Putamen (tissue), 1 donor: Measurements from ENCODE around the gene TMEM120B.

Source experiments
- DNase-seq: peaks from one replicate; pipeline ENCODE4 v3.0.0-alpha.2; 2016; ENCODE audit warnings: low spot score

Gene TMEM120B

DNA sequence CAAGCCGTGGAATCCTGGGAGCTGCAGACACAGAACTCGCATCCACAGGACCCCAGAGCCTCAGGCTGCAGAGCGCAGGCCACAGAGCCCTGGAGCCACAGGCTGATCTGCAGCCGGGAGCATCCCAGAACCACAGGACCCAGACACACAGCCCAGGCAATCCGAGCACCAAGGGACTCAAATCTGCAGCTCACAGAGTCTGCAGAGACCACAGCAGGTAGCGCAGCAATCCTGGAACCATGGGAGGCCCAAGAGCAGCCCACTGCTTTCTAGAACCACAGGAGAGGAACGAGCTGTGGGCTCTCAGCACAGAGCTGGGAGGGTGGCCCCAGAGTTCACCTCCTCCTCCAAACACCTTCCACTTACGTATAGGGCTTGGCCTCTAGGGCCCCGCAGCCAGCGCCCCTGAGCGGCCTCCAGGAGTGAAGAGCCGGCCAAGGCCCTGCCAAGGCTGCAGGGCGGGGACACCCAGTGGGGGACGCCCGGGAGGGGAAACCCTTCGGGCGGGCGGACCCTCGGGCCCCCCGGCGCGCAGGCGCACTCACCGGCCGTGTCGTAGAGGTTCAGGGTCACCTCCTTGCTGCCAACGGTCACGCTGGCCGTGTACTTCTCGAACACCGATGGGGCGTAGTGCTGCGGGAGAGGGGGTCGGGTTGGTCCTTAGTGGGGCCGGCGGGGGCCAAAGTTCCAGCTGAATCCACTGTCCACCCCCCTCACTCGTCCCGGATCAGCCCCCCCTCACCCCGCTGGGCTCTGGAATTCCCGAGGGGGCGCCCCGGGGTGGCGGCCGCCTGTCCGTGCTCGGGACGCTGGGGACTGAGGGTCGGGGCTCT, 80.3 kb downstream of the TMEM120B start:
- no peak for DNase-seq

GRCh38 chr12:121793440-121793837, 80.9 kb downstream of the TMEM120B start, which contains the start of gene RHOF:
TSS of gene RHOF (minus strand) at chr12:121793688. CDS start at chr12:121793633, 55 bp downstream.
- no peak for DNase-seq

DNA sequence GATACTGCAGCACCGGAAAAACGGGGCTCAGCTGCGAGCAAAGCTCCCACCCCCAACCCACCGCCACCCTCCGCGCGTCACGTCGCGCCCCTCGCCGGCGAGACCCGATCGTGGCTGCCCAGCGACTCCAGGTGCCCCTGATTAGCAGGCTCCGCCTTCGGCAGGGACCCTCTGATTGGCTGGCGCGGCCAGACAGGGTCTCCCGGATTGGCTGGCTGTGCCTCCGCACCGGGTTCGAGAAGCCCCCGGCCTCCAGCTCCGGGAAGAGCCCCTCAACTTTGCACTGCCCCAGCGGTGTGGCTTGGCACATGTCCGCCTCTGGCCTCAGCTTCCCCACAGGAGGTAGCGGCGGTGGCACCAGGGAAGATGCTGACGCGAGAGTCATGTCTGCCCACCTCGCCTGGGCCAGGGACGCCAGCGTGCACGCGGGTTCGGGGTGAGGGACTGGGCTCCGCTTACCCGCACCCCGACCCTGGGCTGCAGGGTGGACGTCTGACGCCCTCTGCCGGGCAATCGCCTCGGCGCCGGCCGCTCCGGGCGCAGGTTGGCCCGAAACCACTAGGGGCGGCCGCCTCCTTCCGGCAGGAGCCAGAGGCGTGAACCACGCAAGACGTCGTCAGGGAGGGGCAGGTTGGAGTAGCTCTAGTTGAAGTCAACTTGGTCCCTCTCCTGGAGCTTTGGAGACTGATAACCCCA, 81.4 kb downstream of the TMEM120B start:
- DNase-seq, result peak; percentile 80

DNA sequence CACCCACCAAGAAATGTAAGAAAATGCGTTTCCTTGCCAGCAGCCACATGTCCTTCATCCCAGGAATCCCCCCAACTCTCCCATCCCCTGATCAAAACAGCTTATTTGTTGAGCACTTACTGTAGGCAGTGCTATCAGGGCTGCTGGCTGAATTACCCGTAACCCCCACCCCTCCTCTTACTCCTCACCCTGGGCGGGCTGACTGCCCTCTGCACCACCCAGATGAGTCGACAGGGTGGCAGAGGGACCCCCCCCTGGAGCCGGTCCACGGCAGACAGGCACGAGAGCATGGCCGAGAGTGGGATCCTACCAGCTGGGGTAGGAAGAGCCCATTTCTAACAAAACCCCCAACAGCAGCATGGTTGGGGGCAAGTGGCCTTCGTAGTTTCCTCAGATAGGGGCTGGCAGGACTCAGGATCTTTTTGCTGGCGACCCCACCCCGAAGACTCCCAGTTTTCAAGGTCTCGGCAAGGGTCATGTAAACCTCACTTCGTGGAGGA, 82.0 kb downstream of the TMEM120B start:
- DNase-seq, result no peak

DNA sequence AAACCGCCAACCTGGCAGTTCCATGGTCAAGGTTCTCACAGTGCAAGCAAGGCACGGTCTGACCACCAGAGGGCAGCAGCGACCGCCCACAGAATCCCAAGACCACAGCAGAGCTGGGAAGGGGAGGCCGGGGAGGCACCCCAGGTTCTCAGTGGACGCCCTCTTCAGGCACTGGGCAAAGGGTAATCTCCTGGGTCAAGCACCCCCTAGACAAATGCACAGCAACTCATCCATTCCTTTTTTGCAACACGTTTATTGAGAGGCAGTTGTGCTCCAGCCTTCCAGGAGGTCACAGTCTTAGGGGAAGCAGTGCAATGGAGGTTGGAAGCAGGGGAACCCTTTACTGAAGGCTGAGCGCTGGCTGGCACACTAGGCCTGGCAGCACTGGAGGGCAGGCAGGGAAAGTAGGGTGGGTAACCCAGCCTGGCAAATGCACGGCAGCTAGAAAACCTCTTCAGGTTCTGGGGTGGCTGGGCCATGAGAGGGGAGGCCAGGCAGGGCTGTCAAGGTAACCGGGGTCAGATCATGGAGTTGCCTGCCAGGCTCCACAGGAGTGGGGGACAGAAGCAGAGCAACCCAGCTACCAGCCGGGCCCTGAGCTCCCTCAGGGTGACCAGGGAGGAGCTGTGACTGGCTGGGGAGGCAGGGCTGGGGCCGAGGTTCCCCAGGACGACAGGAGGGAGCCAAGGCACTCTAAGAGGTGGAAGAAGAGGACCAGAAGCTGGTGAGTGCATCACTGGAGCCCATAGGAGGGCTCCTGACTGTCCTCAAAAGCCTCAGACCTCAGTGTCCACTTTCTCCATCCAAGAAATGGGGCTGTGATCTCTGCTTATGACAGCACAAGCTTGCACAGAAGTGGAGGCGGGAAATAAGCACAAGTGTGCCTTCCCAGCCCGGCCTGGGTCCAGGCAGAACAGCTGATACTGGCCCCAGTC, 82.7 kb downstream of the TMEM120B start:
- DNase-seq, result peak; percentile 80

- peak; percentile 81 for DNase-seq
These were observed 84.6 kb downstream of the TMEM120B start for GRCh38 chr12:121796855-121797751.

DNA sequence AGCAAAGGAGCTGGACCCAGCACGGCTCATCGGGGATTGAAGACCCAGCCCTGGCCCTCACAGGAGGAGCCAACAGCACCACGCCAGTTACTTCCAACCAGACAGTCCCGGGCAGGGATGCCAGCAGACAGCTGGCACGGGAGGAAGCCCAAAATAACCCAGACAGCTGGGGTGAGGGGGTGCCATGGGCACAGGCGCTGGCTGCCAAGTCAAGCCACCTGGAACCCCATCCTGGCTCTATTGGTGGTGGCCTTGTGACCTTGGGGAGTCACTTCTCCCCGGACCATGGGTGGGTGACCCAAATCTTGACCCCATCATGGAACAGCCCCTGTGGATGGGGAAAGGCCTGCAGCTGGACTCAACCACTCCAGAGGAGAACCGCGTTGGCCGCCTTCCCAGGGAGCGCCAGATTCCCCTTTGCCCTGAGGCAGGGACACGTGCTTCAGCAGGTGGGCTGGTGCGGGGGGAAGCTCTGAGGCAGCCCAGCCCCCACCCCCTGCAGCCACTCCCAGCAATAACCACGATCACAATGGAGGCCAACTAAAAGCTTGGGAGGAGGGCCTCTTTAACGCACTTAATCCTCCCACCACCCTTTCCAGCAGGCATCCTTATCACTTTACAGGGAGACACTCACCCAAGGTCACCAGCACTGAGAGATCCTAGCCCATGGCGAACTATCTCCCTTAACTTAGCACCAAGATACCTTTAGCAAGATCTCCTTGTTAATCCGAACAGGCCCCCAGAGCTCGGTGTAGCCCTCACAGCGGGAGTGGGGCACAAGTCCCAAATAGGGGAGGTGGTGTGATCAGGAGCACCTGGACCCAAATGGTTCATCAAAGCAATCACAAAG, 85.6 kb downstream of the TMEM120B start:
- peak; percentile 51 for DNase-seq

DNA sequence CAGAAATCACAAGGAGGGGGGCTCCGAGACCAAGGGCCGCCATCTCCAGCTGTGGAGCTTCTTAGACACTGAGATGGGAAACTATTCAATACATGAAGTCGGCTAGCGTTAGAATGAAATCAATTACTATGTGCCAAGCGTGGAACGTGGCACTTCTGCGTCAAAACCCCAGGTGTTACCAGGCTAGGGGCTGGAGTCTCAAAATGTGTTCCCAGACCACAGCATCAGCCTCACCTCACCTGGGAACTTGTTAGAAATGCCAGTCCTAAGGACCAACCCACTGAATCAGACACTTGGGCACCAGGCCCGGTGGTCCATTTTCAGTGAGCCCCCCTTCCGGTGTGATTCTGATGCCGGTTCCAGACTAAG, 86.2 kb downstream of the TMEM120B start:
- DNase-seq, result no peak

DNA sequence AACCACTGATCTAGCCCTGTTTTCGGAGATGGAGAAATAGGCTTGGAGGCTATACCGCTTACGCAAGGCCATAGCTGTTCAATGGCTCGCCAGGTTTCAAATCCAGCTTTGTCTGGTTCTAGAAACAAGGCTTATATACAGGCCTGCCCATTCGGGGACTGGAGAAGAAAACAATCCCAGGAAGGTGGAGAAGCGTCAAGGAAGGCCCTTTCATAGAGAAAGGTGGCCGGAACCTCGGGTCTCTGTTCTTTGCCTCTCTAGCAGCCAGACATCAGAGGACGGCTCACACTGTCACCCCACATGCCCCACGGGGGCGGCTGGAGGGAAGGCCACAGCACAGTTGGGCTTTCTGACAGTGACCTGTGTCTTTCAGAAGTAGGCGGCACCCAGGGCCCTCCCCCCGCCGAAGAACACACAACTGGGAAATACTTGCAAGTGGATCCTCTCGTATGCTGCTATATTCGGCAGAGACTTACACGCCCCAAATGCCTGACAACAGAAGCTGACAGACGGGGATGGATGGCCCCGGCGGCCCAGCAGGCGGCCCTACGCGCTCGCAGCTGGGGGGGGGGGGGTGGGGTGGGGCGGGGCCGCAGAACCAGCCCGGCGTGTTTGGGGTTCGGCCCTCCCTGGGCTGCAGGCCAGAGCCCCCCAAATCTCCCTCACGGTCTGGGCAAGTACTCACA, 86.7 kb downstream of the TMEM120B start:
- peak; percentile 80 for DNase-seq

GRCh38 chr12:121799842-121800693, 87.5 kb downstream of the TMEM120B start:
- peak; percentile 81 for DNase-seq

GRCh38 chr12:121800694-121801594, 88.4 kb downstream of the TMEM120B start:
- DNase-seq, result peak; percentile 80

- DNase-seq, result peak; percentile 58
These were observed 89.3 kb downstream of the TMEM120B start for GRCh38 chr12:121801595-121802484.

GRCh38 chr12:121802485-121802842, 89.9 kb downstream of the TMEM120B start:
- DNase-seq, result no peak

DNA sequence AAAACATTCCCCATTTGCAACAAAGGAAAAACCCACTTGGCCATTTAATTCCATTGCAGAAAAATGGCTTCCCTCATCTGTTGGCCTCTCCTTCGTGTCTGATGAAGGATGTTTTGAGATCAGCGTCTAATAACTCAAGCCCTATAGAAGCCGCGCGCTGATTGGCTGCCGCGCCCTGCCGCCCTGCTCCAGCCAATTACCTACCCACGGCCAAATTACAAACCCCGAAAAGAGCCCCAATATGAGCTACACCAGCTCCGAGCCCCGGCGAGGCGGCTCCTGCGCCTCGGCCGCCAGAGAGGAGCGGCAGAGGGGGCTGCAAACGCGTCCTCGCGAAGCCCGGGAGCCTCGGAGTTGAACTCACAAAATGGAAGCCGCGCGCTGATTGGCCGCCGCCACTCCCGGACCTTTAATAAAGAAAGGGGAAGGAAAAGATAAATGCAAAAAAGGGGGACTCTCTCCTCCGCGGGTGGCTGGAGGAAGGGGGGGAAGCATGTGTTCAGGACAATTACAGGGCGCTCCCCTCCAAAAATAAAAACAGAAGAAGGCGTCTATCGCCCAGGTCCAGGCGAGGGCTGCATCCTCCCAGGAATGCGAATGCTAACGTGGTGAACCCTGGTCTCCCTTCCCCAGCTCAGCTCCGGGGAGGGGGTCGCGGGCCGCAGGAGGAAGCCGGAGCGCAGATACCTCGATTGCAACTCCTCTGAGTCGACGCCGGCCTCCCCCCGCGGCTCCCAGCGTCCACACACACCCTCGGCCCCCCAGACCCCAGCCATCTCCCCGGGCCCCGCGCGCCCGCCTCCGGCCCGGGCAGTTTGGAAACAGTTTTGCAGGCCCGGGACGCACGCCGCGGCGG, 90.5 kb downstream of the TMEM120B start:
- peak; percentile 94 for DNase-seq

DNA sequence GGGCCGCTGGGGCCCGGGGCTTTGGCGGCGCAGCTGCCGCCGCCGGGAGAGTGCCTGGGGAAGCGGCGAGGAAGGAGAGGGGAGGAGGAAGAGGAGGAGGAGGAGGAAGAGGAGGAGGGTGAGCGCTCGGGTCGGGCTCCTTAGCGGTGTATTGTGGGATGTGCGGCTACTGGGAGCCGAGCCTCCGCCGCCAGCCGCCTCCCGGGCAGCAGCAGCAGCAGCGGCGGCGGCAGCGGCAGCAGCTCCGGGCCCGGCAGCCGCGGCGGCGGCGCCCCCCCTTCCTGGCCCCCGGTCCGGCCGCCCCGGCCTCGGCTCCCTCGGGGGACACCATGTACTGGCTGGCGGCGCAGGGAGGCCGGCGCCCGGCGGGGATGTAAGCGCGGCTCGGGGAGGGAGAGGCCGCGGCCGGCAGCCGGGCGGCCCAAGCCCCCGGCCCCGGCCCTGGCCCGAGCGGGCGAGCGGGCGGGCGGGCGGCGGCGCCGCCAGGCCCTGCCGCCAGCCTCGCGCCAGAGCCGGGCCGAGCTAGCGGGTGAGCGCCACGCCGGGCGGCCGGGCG, 91.4 kb downstream of the TMEM120B start, which contains the start of gene SETD1B:
Gene SETD1B (plus strand): TSS at position 149 of the 556 bp plus-strand sequence. CDS start 729 bp downstream, outside the sequence.
- DNase-seq, result peak; percentile 76
